HG03135 (cell line): ENCODE measurements around the gene P2RY13.

ENCODE experiments used
- ATAC-seq: cut with Tn5 transposase; IDR thresholded peaks from one replicate; pipeline ENCODE4 v1.9.1; 2021; ENCODE audit warnings: mild to moderate bottlenecking, moderate library complexity; ENCODE audit not compliant: unreplicated experiment

P2RY13 gene

GRCh38 chr3:151329363-151329762 is at the start of gene P2RY13:
Gene P2RY13 (minus strand): TSS chr3:151329549. CDS start chr3:151329528, 21 bp downstream.
- no peak for ATAC-seq

- ATAC-seq = no peak
Observed at GRCh38 chr3:151377768-151378385, 48.5 kb upstream of the P2RY13 start.

GRCh38 chr3:151372063-151372820 is 42.9 kb upstream of the P2RY13 start:
- ATAC-seq = no peak

- ATAC-seq = no peak
Observed at GRCh38 chr3:151371526-151371925, 42.2 kb upstream of the P2RY13 start.

- no peak for ATAC-seq
Observed at GRCh38 chr3:151367448-151367847, 38.1 kb upstream of the P2RY13 start.

GRCh38 chr3:151366993-151367392 is 37.6 kb upstream of the P2RY13 start:
- no peak for ATAC-seq

GRCh38 chr3:151362751-151363174 is 33.4 kb upstream of the P2RY13 start:
- ATAC-seq = no peak

- ATAC-seq = no peak
Observed at GRCh38 chr3:151357463-151357850, 28.1 kb upstream of the P2RY13 start.

GRCh38 chr3:151356794-151357462 is 27.6 kb upstream of the P2RY13 start:
- no peak for ATAC-seq

GRCh38 chr3:151351648-151352047 is 22.3 kb upstream of the P2RY13 start:
- ATAC-seq = peak; percentile 27

- peak; percentile 74 for ATAC-seq
Observed at GRCh38 chr3:151351219-151351618, 21.9 kb upstream of the P2RY13 start.

GRCh38 chr3:151350656-151351055 is 21.3 kb upstream of the P2RY13 start:
- ATAC-seq = no peak

GRCh38 chr3:151347432-151347831 is 18.1 kb upstream of the P2RY13 start:
- ATAC-seq = no peak

GRCh38 chr3:151346292-151346691 is 16.9 kb upstream of the P2RY13 start:
- no peak for ATAC-seq

- ATAC-seq = no peak
Observed at GRCh38 chr3:151345859-151346258, 16.5 kb upstream of the P2RY13 start.

GRCh38 chr3:151331696-151332095 is 2.3 kb upstream of the P2RY13 start:
- no peak for ATAC-seq

GRCh38 chr3:151330899-151331298 is 1.6 kb upstream of the P2RY13 start:
- ATAC-seq = no peak

GRCh38 chr3:151330379-151330778 is 1.0 kb upstream of the P2RY13 start:
- ATAC-seq = no peak

- ATAC-seq = no peak
Observed at GRCh38 chr3:151328298-151328995, 902 bp downstream of the P2RY13 start.

GRCh38 chr3:151327571-151328198 is 1.7 kb downstream of the P2RY13 start:
- no peak for ATAC-seq

- ATAC-seq = no peak
Observed at GRCh38 chr3:151322511-151322910, 6.8 kb downstream of the P2RY13 start.
